Lower lobe of right lung (tissue), 2 donors: ENCODE measurements around the gene BORCS8. TPM values are rescaled to one million over a fixed set of nuclear protein-coding genes. Genes with fewer than 3 reads are reported as not detected.

Experiments used
- ATAC-seq, 2 donors: fragments of 200-7000 bp; cut with Tn5 transposase; one replicate each; pipeline ENCODE4 v1.9.1; 2020 to 2022; ENCODE audit warnings: mild to moderate bottlenecking in 2 of 2, moderate library complexity in 2 of 2
- DNase-seq: peaks from one replicate; pipeline ENCODE4 v3.0.0-alpha.2; 2020
- H3K27ac ChIP-seq: fragments of 200-600 bp; one replicate; pipeline ENCODE4 v1.8.0; 2022
- H3K27me3 ChIP-seq: fragments of 200-600 bp; one replicate; pipeline ENCODE4 v1.8.0; 2022; ENCODE audit warnings: low read depth
- H3K36me3 ChIP-seq: fragments of 200-600 bp; one replicate; pipeline ENCODE4 v1.8.0; 2022; ENCODE audit warnings: mild to moderate bottlenecking
- H3K4me1 ChIP-seq: fragments of 200-600 bp; one replicate; pipeline ENCODE4 v1.8.0; 2022
- H3K4me3 ChIP-seq: fragments of 200-600 bp; one replicate; pipeline ENCODE4 v1.8.0; 2022; ENCODE audit warnings: mild to moderate bottlenecking
- H3K9me3 ChIP-seq: fragments of 200-600 bp; one replicate; pipeline ENCODE4 v1.8.0; 2022
- CTCF ChIP-seq: fragments of 200-600 bp; IDR thresholded peaks from one replicate; pipeline ENCODE4 v1.8.0; 2022; ENCODE audit warnings: antibody characterized with exemption, mild to moderate bottlenecking
- intact Hi-C: fragments of 100-400 bp; cut with DNase I; formaldehyde crosslinking; loops from one replicate; pipeline ENCODE4 v1.11.0; 2022
- total RNA-seq: library from RNA; stranded (reverse); fragmentation: NEBNext Ultra II Directional; extraction: Animal tissue kit (Norgen Biotek cat#: 25700); gene quantifications from one replicate; pipeline ENCODE4 v1.2.1, GENCODE V29; 2021
- donor health status: DM: no; HTN: yes; CAD: no; lungs with severe emphysema.

The BORCS8 gene
- total RNA-seq, 1 donor from 2014 or later, result 29.4 TPM

GRCh38 chr19:19203012-19203856, 11.3 kb upstream of the BORCS8 start, which contains the start of gene NR2C2AP:
Gene NR2C2AP (minus strand): TSS chr19:19203414. CDS start chr19:19203060, 354 bp downstream.
- intact Hi-C loops, result no loop called here
- Histone ChIP-seq H3K4me1 (peaks cover 14% of the 10 kb centered on the region), H3K27ac (peak within 1 kb of the TSS; percentile 81), H3K9me3 (no peaks in the 10 kb centered on the region), H3K36me3 (peaks cover 25% of the 10 kb centered on the region), H3K4me3 (peak within 1 kb of the TSS; percentile 89), H3K27me3 (no peaks in the 10 kb centered on the region)
- no peak for TF ChIP-seq CTCF
- peak; percentile 92 to 97 for ATAC-seq
- peak; percentile 95 for DNase-seq

GRCh38 chr19:19202707-19203011, 10.7 kb upstream of the BORCS8 start:
- H3K27me3 ChIP-seq, result no peaks in the 10 kb centered on the region
- DNase-seq (no peak), ATAC-seq (no peak)
- peak overlapping the region; percentile 81 for H3K27ac ChIP-seq
- no peak for TF ChIP-seq CTCF
- peaks cover 31% of the 10 kb centered on the region for H3K36me3 ChIP-seq
- H3K4me1 ChIP-seq, result peaks cover 14% of the 10 kb centered on the region
- peak overlapping the region; percentile 89 for H3K4me3 ChIP-seq
- intact Hi-C loops, result no loop called here
- no peaks in the 10 kb centered on the region for H3K9me3 ChIP-seq

- no peaks in the 10 kb centered on the region for H3K9me3 ChIP-seq
- peaks cover 14% of the 10 kb centered on the region for H3K4me1 ChIP-seq
- H3K27ac ChIP-seq, result peak overlapping the region; percentile 81
- TF ChIP-seq CTCF, result no peak
- intact Hi-C loops, result no loop called here
- DNase-seq (no peak), ATAC-seq (no peak)
- H3K4me3 ChIP-seq, result peak overlapping the region; percentile 89
- H3K36me3 ChIP-seq, result peaks cover 38% of the 10 kb centered on the region
- no peaks in the 10 kb centered on the region for H3K27me3 ChIP-seq
Measured at GRCh38 chr19:19201697-19202630, 10.0 kb upstream of the BORCS8 start.

GRCh38 chr19:19193926-19194325, 2.0 kb upstream of the BORCS8 start:
- Histone ChIP-seq H3K27ac (peak overlapping the region; percentile 100), H3K9me3 (no peaks in the 10 kb centered on the region), H3K36me3 (peaks cover 32% of the 10 kb centered on the region), H3K4me1 (peaks cover 44% of the 10 kb centered on the region), H3K27me3 (no peaks in the 10 kb centered on the region), H3K4me3 (peak overlapping the region; percentile 99)
- DNase-seq (no peak), ATAC-seq (no peak)
- intact Hi-C loops, result no loop called here
- no peak for TF ChIP-seq CTCF

GRCh38 chr19:19192910-19193423, 1.0 kb upstream of the BORCS8 start:
- DNase-seq (no peak), ATAC-seq (no peak)
- H3K36me3 ChIP-seq, result peaks cover 23% of the 10 kb centered on the region
- no peak for TF ChIP-seq CTCF
- H3K27me3 ChIP-seq, result no peaks in the 10 kb centered on the region
- intact Hi-C loops, result no loop called here
- no peaks in the 10 kb centered on the region for H3K9me3 ChIP-seq
- peaks cover 44% of the 10 kb centered on the region for H3K4me1 ChIP-seq
- H3K4me3 ChIP-seq, result peak overlapping the region; percentile 99
- peak overlapping the region; percentile 100 for H3K27ac ChIP-seq
